Pons (tissue), 1 donor: Measurements from ENCODE around the gene IFI27L2.

Experiments
- DNase-seq: peaks from one replicate; pipeline ENCODE4 v3.0.0-alpha.2; 2016; ENCODE audit warnings: low spot score

The IFI27L2 gene

DNA sequence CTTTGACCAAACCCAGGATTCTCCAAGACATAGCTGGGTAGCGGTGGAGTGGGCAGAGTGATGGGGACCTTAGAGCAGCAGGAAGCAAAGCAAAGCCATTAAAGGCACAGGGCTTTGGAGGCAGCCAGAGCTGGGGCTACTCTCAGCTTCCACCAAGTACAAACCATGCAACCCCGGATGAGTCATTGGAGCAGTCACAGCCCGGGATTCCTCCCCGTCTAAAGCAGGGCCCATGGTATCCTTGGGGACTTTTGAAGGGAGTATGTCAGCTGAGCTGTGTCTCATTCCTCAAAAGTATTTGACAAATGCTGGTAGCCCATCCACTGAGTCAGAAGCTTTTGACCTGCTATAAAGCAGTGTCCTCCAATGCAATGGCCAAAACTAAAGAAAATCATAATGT lies 28.6 kb downstream of the IFI27L2 start:
- DNase-seq: no peak

- no peak for DNase-seq
Measured at GRCh38 chr14:94099006-94099405, 30.4 kb downstream of the IFI27L2 start.

- no peak for DNase-seq
Measured at GRCh38 chr14:94098326-94098992, 30.9 kb downstream of the IFI27L2 start.

DNA sequence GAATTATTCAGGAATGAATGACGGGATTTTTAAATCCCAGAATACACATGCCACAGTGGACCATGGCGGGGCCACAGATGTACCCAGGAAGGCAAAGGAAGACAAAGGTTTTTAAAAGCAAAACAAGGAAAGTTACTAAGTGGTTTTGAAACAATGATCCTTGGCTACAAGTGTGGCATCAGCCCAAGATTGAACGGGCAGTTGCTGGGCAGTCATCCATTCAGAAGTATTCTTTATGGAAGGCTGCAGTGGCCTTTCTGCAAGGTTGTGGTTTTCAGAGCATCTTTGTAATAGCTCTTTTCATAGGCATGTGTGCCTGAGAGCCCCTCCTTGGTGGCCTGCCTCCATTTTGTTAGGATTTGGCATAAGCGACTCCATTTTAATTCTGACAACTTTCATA lies 32.3 kb downstream of the IFI27L2 start:
- DNase-seq: no peak

DNA sequence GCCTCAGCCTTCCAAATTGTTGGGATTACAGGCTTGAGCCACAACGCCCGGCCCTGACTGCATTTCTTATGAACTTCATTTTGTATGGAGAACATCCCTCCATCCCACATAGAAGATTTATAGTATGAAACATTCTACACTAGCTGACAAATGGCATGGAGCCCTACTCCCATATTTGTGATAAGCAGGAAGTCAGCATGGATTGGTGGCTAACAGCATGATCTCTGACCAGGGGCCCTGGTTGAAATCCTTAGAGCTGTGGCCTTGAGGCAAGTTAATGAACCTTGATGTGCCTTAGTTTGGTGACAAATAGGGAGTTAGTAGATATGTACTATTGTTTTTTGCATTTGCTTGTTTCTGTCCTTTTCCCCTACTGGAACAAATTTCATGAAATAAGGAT lies 36.0 kb downstream of the IFI27L2 start:
- no peak for DNase-seq

DNA sequence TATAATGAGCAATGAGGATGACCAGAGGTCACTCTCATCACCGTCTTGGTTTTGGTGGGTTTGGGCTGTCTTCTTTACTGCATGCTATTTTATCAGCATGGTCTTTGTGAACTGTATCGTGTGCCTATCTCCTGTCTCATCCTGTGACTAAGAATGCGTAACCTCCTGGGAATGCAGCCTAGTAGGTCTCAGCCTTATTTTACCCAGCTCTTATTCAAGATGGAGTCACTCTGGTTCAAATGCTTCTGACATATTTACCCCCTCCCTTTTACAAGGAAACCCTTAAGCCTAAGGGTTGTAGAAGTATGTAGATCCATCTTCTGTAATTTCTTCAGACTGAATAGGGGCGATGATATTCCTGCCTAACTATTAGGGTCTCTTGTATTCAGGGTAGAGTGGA lies 39.9 kb downstream of the IFI27L2 start:
- no peak for DNase-seq

- no peak for DNase-seq
Measured at GRCh38 chr14:94088516-94088915, 40.9 kb downstream of the IFI27L2 start.

DNA sequence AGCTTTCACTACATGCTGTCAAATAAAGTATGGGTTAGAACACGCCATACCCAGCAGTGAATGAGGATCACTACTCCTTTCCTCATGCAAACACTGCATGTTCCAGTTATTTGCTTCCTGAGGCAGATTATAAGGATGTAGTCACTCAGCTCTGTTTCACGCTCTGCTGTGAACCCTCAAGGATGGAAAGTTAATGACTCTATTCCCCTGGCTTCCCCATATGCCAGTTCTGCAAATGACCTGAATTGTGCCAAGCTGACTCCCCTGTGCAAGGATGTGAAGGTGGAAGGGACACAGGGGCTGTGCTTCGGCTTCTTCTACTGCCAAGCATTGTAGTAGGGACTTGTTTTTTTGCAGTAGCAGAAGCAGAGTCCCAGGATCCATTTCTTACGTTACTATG lies 41.5 kb downstream of the IFI27L2 start:
- DNase-seq: no peak

GRCh38 chr14:94081386-94081820 lies 48.0 kb downstream of the IFI27L2 start:
- no peak for DNase-seq

GRCh38 chr14:94080621-94081385 lies 48.6 kb downstream of the IFI27L2 start, which contains the start of the genes DDX24 and IFI27L1:
Gene DDX24, minus strand, starts transcription at chr14:94081202. Its CDS starts 1,460 bp downstream, at chr14:94079742.
Gene IFI27L1, plus strand, starts transcription at chr14:94081310. Its CDS starts 15,628 bp downstream, at chr14:94096938.
- DNase-seq: peak; percentile 91

DNA sequence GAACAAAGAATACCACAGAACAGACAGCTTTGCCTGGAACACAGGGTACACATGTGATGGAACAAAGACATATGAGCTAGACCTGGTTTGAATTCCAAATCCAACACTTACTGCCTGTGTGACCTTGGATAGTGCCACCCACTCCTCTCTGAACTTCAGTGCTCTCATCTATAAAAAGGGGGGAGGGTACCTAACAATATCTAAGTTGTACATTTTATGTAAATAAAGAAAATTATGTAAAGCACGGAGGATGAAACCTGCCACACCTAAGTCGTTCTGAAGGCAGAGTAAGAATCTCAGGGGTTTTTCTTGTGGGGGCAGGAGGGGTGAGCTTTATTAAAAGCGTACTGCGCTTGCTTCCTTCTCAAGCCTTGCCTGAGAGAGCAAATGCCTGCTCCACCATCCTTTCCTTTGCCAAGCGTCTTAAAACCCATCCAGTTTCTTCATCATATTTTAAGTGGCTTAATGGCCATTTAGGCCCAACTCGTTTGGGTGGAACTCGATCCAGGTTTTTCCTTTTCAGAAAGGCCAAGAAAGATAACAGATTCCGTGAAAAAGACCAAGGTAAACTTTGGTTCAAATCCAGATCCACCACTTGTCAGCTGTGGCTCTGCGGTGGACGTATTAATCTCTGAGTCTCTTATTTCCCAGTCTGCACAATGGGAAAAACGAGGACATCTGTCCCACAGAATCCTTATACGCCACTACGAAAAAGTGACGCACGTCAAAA lies 49.3 kb downstream of the IFI27L2 start:
- peak; percentile 37 for DNase-seq

GRCh38 chr14:94077823-94078222 lies 51.6 kb downstream of the IFI27L2 start:
- no peak for DNase-seq
